HepG2 (cell line): ENCODE measurements around the gene MOCS1.

Experiments
- ASH2L ChIP-seq: fragments of 300-600, 200-600 bp; sonication (generic); IDR thresholded peaks from 2 replicates; pipeline ENCODE4 v1.7.0; 2017; ENCODE audit warnings: low read depth, mild to moderate bottlenecking, moderate library complexity, mixed read lengths, low read length; ENCODE audit not compliant: insufficient read length
- PCBP1 ChIP-seq: fragments of 200-400 bp; formaldehyde crosslinking; IDR thresholded peaks from 2 replicates; pipeline ENCODE4 v1.6.1; 2017; ENCODE audit warnings: mild to moderate bottlenecking, low read depth, low read length, borderline replicate concordance
- PCBP2 ChIP-seq: fragments of 200-400 bp; formaldehyde crosslinking; optimal IDR thresholded peaks from 2 replicates; pipeline ENCODE3; 2018; ENCODE audit warnings: low read length, low read depth; ENCODE audit not compliant: poor library complexity, severe bottlenecking
- POLR2A ChIP-seq, 2 experiments: IDR thresholded peaks; 2 replicates each; pipeline ENCODE4 v1.6.1; 2011; ENCODE audit warnings: low read depth in 2 of 2, low read length in 2 of 2, mild to moderate bottlenecking in 1 of 2, moderate library complexity in 1 of 2; ENCODE audit not compliant: insufficient read depth in 1 of 2
- SIX4 ChIP-seq: sonication (generic); formaldehyde crosslinking; IDR thresholded peaks from 2 replicates; pipeline ENCODE4 v1.4.0; 2020; ENCODE audit warnings: missing genetic modification reagents
- SP1 ChIP-seq, 2 experiments: fragments of 450-650 bp in 1 of 2; sonication (generic) in 1 of 2; formaldehyde crosslinking in 1 of 2; IDR thresholded peaks; 2 replicates each; pipeline versions ENCODE4 v1.4.0 to v1.6.1; 2016 to 2020; ENCODE audit warnings: missing genetic modification reagents in 1 of 2
- ZBTB42 ChIP-seq: sonication (generic); formaldehyde crosslinking; IDR thresholded peaks from 2 replicates; pipeline ENCODE4 v1.5.0; 2020; ENCODE audit warnings: mild to moderate bottlenecking, missing genetic modification reagents
- TF ChIP-seq, protein P1 (sequence below): IDR thresholded peaks from 2 replicates; pipeline ENCODE4 v1.4.0; 2020; ENCODE audit warnings: mild to moderate bottlenecking, missing genetic modification reagents
- TF ChIP-seq, protein P2 (sequence below): fragments of 450-650 bp; IDR thresholded peaks from 2 replicates; pipeline ENCODE4 v1.6.1; 2017

DNA sequence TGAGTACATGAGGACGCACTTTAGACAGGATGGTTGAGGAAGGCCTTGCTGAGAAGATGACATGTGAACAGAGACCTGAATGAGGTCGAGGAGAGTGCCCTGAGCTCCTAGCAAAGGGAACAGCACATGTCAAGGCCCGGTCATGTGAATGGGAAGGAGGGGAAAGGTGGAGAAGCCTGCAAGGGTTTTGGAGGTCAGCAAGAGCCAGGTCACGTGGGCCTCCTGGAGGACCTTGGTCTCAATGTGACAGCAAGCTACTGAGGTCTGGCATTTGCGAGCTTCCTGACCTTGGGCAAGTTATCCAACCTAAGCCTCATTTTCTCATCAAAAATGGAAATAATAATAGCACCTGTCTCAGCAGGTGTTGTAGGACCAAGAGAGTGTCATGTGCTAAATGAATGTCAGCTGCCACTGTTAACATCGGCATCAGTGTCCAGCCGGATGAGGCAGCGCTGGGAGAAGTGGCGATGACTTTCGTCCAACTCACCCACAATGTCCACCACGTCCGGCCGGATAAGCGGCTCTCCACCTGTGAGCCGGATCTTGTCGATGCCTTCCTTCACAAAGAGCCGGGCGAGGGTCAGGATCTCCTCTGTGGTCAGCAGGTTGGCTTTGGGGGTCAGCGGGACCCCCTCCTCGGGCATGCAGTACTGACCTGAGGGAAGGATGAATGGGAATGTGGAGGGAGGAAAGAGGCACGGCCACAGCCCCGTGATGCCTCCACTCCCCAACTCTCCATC is 8.9 kb downstream of the MOCS1 start:
- TF ChIP-seq, protein P1, sequence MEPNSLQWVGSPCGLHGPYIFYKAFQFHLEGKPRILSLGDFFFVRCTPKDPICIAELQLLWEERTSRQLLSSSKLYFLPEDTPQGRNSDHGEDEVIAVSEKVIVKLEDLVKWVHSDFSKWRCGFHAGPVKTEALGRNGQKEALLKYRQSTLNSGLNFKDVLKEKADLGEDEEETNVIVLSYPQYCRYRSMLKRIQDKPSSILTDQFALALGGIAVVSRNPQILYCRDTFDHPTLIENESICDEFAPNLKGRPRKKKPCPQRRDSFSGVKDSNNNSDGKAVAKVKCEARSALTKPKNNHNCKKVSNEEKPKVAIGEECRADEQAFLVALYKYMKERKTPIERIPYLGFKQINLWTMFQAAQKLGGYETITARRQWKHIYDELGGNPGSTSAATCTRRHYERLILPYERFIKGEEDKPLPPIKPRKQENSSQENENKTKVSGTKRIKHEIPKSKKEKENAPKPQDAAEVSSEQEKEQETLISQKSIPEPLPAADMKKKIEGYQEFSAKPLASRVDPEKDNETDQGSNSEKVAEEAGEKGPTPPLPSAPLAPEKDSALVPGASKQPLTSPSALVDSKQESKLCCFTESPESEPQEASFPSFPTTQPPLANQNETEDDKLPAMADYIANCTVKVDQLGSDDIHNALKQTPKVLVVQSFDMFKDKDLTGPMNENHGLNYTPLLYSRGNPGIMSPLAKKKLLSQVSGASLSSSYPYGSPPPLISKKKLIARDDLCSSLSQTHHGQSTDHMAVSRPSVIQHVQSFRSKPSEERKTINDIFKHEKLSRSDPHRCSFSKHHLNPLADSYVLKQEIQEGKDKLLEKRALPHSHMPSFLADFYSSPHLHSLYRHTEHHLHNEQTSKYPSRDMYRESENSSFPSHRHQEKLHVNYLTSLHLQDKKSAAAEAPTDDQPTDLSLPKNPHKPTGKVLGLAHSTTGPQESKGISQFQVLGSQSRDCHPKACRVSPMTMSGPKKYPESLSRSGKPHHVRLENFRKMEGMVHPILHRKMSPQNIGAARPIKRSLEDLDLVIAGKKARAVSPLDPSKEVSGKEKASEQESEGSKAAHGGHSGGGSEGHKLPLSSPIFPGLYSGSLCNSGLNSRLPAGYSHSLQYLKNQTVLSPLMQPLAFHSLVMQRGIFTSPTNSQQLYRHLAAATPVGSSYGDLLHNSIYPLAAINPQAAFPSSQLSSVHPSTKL (CRISPR knock-in tag), result no peak
- TF ChIP-seq, protein P2, sequence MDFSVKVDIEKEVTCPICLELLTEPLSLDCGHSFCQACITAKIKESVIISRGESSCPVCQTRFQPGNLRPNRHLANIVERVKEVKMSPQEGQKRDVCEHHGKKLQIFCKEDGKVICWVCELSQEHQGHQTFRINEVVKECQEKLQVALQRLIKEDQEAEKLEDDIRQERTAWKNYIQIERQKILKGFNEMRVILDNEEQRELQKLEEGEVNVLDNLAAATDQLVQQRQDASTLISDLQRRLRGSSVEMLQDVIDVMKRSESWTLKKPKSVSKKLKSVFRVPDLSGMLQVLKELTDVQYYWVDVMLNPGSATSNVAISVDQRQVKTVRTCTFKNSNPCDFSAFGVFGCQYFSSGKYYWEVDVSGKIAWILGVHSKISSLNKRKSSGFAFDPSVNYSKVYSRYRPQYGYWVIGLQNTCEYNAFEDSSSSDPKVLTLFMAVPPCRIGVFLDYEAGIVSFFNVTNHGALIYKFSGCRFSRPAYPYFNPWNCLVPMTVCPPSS, result no peak
- no peak for TF ChIP-seq ZBTB42 (CRISPR knock-in tag)
- no peak for TF ChIP-seq PCBP2
- TF ChIP-seq SP1 (IDR thresholded peaks at IDR 0.05), result no peak
- no peak for TF ChIP-seq SP1 (CRISPR knock-in tag; IDR thresholded peaks at IDR 0.05)
- no peak for TF ChIP-seq POLR2A (IDR thresholded peaks at IDR 0.05; ENCODE audit: insufficient read depth in 1 of 2, low read depth in 2 of 2, low read length in 2 of 2)
- TF ChIP-seq PCBP1, result no peak
- TF ChIP-seq SIX4, result no peak
- no peak for TF ChIP-seq ASH2L
